ENCODE results near the gene SHC4.
A peak's percentile ranks its signal among the peaks of the same experiment; 100 is the strongest.

Gene SHC4

GRCh38 chr15:48794697-48795134 lies 169.0 kb downstream of the SHC4 start:
- DNase-seq = no peak

DNA sequence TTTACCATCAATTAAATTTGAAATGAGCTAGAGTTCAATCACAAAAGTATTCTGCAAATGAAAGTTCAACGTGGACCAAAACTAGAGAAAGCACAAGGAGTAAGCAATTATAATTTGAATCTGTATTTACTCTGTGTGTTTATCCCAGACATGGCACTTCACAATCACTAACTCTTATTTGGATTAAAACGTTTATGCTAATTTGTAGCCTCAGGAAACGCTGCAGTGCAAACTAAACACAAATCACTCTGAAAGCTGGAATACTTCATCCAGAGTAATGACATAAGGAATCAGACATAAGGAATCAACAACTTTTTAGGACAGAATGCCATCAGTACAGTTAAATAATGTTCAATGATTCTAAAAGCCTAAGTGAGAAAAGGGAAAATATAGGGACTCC lies 171.3 kb downstream of the SHC4 start:
- no peak for DNase-seq

GRCh38 chr15:48790466-48791115 lies 173.1 kb downstream of the SHC4 start:
- peak; percentile 24 for DNase-seq

GRCh38 chr15:48785712-48786111 lies 178.0 kb downstream of the SHC4 start:
- DNase-seq = no peak

- no peak for DNase-seq
These were observed 178.5 kb downstream of the SHC4 start for GRCh38 chr15:48785195-48785594.

GRCh38 chr15:48784756-48785155 lies 179.0 kb downstream of the SHC4 start:
- no peak for DNase-seq

DNA sequence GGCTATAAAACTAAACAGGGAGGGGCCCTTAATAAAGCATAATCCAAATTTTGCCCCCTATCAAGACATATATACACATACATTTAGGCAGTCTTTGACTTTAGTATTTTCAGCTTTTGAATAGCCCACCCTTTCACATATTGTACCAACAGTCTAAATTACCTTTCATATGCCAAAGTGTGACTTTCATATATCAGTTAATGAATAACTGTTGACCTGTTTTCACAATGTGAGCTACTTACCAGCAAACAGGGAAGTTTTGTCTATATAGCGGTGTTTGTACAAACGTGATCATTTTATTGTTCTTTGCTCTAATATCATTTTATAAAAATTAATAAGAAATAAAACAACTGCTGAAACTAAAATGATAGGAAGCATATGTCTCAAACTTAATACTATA lies 180.8 kb downstream of the SHC4 start:
- no peak for DNase-seq

- DNase-seq = no peak
These were observed 182.1 kb downstream of the SHC4 start for GRCh38 chr15:48781481-48782081.

DNA sequence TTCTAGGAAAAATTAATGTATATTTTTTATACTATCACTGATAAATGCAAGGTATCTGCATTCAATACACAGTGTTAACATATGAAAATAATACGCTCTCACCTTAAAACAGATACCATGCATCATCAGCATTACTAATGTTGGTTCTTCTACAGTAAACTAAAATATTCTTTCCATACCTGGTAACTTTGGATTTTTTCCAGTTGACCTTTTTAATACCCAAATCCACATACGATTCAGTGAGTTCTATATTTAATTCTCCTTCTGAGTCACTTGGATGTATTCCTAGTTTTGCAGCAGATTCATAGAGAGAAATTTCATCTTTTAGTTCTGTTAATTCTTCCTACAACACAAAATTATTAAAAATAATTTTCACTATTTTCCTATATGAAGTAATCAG lies 182.7 kb downstream of the SHC4 start:
- no peak for DNase-seq

- no peak for DNase-seq
These were observed 185.4 kb downstream of the SHC4 start for GRCh38 chr15:48778331-48778730.

- DNase-seq = no peak
These were observed 185.9 kb downstream of the SHC4 start for GRCh38 chr15:48777645-48778330.

- no peak for DNase-seq
These were observed 188.2 kb downstream of the SHC4 start for GRCh38 chr15:48775546-48775945.

DNA sequence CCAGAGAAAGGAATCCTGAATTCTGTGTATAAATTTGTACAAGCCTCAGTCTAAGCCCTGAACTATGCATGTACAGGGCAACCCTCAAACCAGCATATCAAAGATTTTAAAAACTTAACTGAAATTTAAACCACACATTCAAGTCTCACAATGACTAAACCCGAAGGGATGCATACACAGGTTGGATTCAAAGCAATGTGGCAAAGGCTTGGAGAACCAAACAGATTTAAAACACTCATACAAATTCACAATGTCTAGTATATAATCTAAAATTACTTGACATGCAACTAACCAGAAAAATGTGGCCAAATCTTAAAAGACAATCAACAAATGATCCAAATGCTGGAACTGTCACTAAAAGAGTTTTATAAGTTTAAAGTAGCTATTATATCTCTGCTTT lies 189.2 kb downstream of the SHC4 start:
- peak; percentile 13 for DNase-seq
